SH-SY5Y (cell line): ENCODE results near the gene SCG3.

ENCODE experiments used
- GATA2 ChIP-seq: IDR thresholded peaks from 2 replicates; pipeline ENCODE4 v1.6.1; 2011; ENCODE audit warnings: mild to moderate bottlenecking, low read depth, low read length
- GATA3 ChIP-seq: IDR thresholded peaks from 2 replicates; pipeline ENCODE4 v1.6.1; 2011; ENCODE audit warnings: low read depth, mild to moderate bottlenecking, low read length, moderate library complexity

Gene SCG3

DNA sequence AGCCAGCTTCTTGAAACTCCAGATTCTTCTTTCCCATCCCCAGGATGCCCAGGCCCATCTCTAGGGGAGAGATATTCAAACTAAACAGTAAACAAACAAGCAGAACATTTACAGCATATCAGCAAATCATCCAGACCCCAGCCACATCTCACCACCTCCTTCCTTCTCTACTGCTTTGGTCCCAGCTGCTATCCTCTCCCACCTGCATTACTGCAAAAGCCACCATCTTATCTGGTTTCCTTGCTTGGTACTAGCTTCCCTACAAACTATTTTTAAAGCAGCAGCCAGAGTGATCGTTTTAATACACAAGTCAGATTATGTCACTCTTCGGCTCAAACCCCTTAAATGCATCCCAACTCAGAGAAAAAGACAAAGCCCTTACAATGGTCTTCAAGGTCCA is 51.3 kb downstream of the SCG3 start:
- no peak for TF ChIP-seq GATA2
- TF ChIP-seq GATA3, result no peak

DNA sequence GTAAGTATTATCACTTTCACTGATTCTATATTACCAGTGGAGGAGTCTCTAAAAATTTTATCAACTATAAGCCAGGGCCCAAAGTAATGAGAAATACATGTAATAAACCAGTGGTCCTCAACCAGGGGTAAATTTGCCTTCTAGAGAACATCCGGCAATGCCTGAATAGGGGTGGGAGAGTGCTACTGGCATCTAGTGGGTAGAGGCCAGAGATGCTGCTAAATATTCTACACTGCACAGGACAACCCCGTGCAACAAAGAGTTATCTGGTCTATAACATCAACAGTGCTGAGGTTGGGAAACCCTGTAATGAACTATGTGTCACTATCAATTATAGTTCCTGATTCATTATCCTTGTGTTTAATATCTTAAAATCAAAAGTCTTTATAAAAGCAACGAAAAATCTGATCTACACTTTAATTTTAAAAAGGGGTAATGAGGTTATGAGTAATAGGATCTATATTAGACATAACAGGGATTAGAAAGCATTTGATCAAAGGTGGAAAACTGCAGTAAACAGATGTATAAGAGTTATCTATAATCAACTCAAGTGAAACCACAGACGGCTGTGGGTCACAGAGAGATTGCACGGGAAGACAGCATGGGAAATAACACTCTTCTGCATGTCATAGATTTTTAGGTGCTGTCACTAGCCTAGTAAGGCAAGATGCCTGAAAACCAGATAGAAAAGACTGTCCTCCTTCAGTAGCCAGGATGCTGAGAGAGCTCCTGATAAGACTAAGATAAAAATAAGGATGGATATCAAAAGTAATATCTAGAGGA is 54.1 kb downstream of the SCG3 start:
- no peak for TF ChIP-seq GATA3
- no peak for TF ChIP-seq GATA2

DNA sequence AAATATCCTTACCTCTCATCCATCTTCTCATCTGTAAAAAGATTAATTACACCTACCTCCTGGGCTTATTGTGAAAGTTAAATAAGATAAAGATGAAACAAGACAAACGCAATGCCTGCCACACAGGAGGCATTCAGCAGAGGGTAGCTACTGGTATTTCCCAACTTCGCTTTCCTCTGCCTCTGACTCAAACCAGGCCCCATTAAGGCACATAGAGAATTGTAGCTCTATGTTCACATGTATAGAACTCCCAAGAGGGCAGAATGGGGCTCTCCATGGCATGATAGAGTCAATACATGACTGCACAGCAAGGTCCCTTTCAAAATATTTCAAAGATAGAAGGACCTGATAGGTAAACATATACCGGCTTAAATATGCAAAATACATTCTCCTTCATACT is 54.8 kb downstream of the SCG3 start:
- no peak for TF ChIP-seq GATA3
- TF ChIP-seq GATA2, result no peak

DNA sequence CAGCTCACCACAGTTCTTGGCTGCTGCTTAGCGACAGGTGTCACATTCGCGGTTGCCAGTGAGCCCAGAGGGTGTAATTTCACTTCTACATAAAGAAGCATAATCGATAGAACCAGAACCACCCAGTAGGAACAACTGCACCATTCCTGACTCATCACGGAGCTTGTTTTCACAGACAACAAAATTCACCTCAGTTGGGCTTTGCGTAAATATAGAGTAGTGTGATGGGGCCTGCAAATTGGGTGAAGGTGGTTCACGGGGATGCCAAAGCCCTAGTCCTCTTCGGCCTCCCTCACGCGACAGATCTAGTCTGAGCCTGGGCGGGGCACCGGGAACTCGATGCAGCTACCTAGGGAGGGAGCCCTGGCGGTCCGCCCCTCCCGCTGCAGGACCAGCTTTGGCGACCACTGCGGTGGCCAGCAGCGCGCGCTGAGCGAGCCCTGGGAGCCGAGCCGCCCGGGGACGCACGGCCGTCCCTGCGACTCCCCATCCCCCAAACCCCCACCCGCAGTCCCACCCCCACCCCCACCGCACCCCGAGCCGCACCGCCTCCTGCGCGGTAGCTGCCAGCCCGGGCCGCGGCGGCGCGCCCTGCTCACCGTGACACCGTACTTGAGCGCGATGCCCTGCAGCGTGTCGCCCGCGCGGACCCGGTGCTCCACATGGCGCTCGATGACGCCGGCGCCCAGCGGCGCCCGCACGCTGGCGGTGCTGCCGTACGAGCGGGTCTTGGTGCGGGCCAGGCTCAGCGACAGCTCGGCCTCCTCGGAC is 55.6 kb downstream of the SCG3 start:
- TF ChIP-seq GATA2 (no peak), GATA3 (no peak)

DNA sequence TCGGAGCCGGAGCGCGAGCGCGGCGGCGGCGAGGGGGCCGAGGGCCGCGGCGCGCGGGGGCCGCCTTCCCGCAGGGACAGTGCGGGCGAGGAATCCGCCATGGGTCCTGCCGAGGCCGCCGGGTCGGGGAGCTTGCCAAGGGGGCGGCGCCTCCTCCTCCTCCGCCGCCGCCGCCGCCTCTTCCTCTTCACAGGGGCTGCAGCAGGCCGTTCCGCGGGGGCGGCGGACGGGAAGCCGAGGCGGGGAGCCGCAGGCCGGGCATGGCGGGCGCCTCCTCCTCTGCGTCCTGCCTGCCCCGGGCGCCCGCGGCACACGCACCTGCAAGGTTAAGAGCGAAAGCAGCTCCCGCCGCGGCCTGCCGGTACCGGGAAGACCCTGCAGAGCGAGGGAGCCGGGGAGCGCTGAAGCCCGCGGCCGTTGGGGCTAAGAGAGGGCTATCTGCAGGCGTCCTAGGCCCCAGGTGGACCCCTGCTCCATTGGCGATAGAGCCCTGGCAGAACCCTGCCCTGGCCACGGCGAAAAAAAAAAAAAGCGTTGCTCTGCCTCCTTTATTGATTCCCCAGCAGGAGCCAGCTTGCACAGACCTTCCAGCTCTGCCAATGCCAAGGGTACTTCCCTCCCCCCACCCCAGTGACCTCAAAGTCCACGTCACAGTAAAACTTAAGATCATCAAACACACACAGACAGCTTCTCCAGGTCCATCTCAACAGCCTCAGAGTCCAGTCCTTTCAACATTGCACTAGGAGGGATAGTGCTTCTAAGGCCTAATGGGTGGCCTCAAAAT is 56.4 kb downstream of the SCG3 start, which contains the start of gene LYSMD2:
TSS of gene LYSMD2 (minus strand) at position 134 of the 784 bp plus-strand sequence. CDS start at position 101, 33 bp downstream.
- TF ChIP-seq GATA3 (no peak), GATA2 (no peak)

DNA sequence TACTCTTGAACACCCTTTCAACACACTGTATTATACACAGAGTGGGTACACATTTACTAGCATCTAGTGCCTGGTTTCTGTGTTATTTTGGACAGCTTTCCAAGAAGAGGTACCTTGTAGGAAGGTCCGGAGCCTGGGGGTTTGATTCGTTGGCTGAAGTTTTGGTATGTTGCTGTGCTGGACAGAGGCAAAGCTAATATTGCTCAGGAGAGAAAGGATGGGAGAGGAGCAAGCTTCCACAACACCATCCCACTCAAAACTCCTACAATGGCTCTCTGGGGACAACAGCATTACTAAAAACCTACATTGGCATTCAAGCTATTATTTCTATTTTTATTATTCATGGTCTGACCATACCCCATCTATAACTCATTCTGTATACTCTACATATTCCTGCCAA is 57.2 kb downstream of the SCG3 start:
- no peak for TF ChIP-seq GATA3
- TF ChIP-seq GATA2, result no peak

DNA sequence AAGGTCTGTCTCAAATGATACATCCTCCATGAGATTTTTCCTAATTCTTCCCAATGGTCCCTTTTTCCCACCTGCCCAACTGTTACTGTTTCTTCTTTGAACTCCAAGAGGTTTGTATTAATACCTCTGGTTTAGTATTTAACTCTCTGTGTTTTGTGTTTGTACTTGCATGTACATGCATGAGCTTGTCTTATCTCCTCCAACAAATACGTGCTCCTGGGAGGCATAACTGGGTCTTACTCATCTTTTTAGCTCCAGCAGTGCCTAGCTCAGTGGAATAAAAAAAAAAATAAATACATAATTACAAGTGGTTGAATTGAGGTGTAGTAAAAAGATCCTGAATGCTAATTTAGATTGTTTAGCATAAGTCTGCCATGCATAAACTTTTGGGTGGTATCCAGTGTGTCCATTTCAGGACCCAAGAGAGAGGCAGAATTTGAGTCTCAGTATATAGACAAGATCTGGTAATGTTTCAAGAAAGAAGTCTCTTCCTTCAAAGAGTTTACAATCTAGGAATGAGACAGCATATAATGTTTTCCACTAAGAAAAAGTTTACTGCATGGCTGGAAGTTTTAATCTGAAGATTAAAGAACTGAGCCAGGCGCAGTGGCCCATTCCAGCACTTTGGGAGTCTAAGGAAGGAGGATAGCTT is 57.9 kb downstream of the SCG3 start:
- TF ChIP-seq GATA2 (no peak), GATA3 (no peak)

DNA sequence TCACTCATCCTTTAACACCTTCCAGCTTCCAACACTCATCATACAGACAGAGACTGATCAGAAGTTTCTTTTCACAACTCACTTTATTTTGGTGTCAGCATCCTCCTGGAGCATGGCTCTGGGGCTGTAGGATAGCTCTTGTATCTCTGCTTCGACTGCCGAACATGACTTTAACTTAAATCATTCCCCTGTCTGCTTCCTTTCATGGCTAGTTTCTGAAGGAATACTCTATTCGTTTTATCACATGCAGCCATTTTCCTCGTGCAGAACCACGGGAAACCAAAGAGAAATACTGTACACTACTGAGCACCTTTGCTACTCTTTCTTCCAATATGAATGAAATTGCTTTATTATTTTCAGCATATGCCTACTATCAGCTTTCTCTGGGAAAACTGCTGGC is 68.0 kb downstream of the SCG3 start:
- TF ChIP-seq GATA2 (no peak), GATA3 (no peak)

DNA sequence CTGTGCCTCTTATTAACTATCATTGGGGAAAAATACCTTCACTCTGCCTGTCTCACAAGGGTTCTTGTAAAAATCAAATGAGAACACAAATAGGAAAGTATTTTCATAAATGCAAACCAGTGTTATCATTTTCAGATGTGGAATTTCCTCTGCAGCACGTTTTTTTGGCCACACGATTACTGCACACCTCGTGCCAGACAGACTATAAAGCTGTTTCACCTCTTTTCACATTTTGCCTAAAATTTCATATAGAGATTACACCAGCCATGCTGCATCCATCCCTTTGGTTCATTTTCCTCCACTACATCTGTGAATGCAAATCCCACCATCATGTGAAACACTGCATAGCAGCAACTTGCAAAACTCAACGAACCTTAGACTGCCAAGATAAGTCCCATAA is 68.9 kb downstream of the SCG3 start:
- TF ChIP-seq GATA3 (no peak), GATA2 (no peak)

DNA sequence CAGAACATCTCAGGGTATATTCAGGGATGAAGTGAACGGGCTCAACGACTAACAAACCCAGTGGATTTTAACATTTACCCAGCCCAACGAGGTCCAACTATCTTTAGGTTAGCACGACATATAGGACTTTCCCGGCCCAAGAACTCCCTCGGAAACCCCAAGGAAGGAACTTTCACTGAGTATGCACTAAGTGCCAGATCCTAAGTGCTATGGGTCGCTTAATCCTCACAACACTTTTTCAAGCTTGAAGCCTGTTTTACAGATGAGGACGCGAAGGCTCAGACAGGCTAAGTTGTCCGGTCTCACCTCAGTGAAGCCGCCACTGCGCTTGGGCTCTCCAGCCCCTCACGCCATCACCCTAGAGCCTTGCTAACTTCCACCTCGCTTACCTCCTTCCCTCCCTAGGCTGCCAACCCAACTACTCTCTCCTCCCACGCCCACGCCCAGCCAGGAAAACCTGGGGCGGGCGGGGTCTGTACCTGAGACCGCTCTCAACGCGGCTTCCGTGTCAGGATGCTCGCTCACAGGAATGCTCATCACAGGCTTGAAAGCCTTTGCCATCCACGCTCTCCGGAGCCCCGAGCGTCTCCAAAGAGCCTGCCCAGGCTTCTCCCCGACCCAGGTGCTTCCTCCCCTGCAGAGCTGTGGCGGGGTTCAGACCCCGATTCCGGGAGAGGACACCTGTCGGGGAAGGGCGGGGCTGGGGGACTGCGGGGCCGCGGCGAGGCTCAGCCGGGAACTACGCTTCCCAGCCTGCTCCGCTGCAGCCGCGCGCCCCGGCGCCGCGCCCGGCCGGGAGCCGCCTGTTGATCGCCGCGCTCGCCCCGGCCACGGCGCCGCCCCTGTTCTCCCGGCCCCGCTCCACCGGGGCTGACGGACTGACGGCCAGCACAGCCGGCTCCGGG is 69.7 kb downstream of the SCG3 start, which contains the start of gene TMOD2:
TSS of gene TMOD2 (plus strand) at position 806 of the 905 bp plus-strand sequence. CDS start 14,845 bp downstream, outside the sequence.
- no peak for TF ChIP-seq GATA2
- no peak for TF ChIP-seq GATA3

DNA sequence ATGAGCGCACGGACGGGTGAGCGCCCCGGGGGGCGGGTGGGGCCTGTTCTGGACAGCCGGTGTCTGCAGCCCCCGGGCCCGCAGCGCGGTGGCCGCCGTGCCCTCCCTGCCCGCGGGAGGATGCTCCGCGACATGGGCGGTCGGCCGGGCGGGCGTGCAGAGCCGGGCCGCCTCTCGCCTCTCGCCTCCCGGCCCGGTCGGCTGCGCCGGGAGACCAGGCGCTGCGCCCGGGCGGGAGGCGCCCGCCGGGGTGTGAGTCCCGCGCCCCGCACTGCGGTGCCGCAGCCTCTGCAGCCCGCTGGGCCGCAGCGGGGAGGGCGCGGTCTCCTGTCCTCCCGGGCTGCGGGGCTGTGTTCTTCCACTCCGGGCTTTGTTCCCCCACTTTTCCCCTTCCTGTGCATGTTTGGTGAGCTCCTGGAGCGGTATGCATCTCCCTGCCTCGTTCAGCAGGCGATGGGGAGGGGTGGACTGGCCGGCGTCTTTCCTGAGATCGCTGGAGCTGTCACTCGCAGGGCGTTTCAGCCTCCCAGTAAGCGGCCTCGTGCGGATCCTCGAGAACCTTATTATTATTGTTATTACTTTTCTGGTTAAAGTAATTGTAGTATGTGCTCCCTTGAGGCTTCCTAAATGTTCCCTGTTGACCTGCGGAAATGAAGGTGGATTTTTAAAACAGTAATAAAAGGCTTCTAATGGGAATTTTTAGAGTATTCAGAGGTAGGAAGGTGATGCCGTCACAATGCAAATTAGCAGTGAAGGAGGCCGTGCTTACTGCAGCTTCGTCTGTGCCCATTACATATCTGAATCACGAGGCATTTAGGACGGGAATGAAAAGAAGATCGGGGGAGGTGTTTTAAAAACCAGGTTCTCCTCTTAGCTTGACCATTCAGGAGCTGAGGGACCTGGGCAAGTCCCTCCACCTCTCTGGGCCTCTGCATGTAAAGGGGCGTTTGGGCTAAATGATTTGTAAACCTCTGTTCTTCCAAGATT is 70.7 kb downstream of the SCG3 start:
- TF ChIP-seq GATA3 (no peak), GATA2 (no peak)

DNA sequence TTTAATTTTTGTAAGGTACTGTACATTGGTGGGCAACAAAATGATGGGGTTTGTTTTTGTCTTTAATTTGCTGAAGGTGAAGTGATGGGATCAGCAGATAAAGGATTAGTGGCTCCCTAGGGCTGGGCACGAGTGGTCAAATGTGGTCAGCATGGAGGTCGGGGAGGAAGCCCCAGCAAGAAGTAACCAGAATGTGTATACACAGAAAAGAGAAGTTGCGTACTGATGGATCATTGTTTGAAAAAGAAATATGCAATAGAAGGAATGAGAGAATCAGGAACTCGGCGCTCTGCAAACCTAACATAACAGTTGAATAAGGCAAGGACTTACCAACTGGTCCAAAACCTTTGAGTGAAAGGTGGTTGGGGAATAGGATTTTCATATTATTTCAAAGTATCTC is 71.6 kb downstream of the SCG3 start:
- TF ChIP-seq GATA2 (no peak), GATA3 (no peak)
